ENCODE data around the gene ARMH4.

DNA sequence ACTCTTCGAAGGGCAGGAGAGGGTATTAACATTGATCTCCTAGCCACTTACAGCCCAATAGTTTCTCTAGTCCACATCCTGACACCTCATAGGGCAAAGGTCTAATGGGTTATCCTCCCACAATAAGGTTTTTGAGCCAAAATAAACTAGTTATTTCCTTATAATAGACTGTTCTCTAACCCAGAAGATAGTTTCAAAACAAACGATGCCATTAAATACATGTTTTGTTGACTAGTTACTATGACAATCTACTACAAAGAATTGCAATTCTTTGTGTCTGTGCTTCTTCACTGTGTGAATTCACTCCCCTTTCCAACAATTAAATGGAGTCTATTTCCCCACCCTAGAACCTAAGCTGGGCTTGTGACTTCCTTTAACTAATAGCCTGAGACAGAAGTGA is 41.5 kb upstream of the ARMH4 start:
- TF ChIP-seq CTCF (IDR thresholded peaks at IDR 0.05) (no peak), POLR2A (IDR thresholded peaks at IDR 0.05) (no peak)

Data from prostate gland (tissue), 2 donors.